Coronary artery (tissue), 2 donors: ENCODE measurements around the gene TRIM54.
A peak's percentile ranks its signal among the peaks of the same experiment; 100 is the strongest.

ENCODE experiments used
- DNase-seq: peaks from one replicate; pipeline ENCODE4 v3.0.0-alpha.2; 2017; ENCODE audit warnings: low spot score
- H3K27ac ChIP-seq, 2 donors: fragments of 200-600 bp; sonication (generic); one replicate each; pipeline ENCODE4 v1.5.1; 2016 to 2019
- H3K4me3 ChIP-seq: fragments of 200-600 bp; sonication (generic); 2 replicates; pipeline ENCODE4 v1.5.1; 2016; ENCODE audit warnings: mild to moderate bottlenecking, moderate library complexity
- TF ChIP-seq, protein P1 (sequence below): fragments of 200-600 bp; sonication (generic); IDR thresholded peaks from one replicate; pipeline ENCODE4 v1.5.1; 2019; ENCODE audit warnings: antibody characterized with exemption

The TRIM54 gene

DNA sequence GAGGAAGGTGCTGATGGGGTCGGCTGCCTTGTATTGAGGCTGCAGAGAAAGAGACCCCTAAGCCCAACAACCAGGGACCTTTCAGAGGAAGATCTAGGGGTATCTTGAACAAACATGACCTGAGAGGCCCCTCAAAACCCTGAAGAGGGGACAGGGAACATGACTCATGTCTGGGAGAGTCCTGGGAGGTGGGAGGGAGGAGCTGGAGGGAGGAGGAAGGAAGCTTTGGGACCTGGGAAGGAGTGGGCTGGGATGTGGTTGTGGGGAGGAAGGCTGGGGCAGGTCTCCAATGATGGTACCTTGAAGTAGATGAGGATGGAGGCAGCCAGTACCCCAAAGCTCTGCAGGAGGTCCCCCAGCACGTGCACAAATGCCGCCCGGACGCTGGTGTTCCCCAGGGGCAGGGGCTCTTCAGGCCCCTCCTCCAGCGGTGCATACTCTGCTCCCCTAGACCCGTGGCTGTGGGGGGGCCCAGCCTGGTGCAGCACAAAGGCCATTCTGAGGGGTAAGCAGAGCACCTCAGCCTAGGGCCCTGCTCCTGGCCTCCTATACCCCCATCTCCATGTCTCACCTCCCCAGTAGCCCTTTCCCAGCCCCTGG is 25.3 kb upstream of the TRIM54 start:
- TF ChIP-seq, protein P1, sequence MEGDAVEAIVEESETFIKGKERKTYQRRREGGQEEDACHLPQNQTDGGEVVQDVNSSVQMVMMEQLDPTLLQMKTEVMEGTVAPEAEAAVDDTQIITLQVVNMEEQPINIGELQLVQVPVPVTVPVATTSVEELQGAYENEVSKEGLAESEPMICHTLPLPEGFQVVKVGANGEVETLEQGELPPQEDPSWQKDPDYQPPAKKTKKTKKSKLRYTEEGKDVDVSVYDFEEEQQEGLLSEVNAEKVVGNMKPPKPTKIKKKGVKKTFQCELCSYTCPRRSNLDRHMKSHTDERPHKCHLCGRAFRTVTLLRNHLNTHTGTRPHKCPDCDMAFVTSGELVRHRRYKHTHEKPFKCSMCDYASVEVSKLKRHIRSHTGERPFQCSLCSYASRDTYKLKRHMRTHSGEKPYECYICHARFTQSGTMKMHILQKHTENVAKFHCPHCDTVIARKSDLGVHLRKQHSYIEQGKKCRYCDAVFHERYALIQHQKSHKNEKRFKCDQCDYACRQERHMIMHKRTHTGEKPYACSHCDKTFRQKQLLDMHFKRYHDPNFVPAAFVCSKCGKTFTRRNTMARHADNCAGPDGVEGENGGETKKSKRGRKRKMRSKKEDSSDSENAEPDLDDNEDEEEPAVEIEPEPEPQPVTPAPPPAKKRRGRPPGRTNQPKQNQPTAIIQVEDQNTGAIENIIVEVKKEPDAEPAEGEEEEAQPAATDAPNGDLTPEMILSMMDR, result no peak
- DNase-seq, result no peak
- Histone ChIP-seq H3K4me3 (no peak overlapping the region), H3K27ac (no peak overlapping the region)

DNA sequence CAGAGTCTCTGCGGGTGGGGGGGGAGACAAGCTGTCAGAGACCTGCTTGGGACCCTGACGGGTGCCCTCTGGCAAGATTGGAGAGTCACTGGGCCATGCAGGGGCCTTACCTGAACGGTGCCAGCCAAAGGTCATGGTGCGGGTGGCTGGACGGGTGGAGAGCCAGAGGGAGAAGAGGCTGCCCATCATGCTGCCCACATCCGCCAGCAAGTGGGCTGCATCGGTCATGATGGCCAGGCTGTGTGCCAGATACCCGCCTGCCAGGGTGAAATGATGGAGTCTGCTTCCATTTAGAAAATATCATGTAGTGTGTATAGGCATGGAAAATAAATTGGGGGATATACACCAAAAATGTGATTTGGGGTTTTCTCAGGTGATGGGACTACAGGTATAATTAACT is 24.2 kb upstream of the TRIM54 start:
- TF ChIP-seq, protein P1, result no peak
- Histone ChIP-seq H3K4me3 (no peak overlapping the region), H3K27ac (no peak overlapping the region)
- DNase-seq, result no peak

DNA sequence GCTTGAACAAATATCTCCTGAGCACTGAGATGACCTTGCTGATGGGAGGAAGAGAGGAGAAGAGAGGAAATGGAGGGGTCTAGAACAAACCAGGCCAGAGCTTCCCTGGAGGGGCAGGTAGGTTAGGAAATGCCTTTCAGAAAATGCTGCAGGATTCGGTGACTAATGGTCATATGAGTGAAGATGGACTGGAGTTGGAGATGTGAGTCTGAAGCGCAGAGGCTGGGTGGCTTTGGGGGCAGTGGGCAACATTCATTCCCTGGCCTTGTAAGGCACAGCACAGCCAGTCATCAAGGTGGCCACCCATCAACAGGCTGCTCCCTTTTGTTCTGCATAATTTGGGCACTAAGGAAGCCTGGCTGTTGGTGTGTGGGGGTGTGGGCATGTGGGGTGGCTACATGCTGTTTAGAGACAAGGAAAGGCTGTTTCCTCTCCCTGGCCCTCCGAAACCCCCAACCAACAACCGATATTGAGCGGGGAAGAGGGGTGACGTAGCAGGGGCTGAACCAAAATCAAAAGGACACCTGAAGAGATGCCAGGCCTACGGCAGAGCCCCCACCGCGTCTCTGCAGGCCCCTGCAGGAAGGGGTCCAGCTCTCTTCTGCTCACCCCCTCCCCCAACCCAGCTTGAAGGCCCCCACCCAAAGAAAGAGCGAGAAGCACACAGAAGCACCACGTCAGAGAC is 20.8 kb upstream of the TRIM54 start:
- TF ChIP-seq, protein P1, result no peak
- peak overlapping the region; percentile 66 for H3K4me3 ChIP-seq
- no peak for DNase-seq
- H3K27ac ChIP-seq, result peak overlapping the region in 1 of 2 donors; percentile 44

DNA sequence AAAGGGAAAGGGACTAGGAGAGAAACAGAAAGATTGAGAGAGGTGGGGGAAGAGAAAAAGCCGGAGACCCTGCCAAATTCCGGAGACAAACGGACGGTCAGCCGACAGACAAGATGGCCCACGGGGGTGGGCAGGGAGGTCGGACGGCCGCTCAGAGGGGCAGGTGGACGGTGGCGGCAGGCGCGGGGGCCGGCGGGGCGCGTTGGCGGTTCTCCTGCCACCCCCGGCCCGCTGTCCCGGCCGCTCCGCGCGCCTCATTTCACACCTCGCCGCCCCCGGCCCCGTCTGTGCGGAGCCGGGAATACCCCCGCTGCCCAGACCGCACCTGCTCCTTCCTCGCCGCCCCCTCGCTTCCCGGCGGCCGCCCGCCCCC is 20.3 kb upstream of the TRIM54 start:
- DNase-seq, result no peak
- TF ChIP-seq, protein P1, result no peak
- Histone ChIP-seq H3K27ac (peak overlapping the region in 1 of 2 donors; percentile 44), H3K4me3 (peak overlapping the region; percentile 66)

DNA sequence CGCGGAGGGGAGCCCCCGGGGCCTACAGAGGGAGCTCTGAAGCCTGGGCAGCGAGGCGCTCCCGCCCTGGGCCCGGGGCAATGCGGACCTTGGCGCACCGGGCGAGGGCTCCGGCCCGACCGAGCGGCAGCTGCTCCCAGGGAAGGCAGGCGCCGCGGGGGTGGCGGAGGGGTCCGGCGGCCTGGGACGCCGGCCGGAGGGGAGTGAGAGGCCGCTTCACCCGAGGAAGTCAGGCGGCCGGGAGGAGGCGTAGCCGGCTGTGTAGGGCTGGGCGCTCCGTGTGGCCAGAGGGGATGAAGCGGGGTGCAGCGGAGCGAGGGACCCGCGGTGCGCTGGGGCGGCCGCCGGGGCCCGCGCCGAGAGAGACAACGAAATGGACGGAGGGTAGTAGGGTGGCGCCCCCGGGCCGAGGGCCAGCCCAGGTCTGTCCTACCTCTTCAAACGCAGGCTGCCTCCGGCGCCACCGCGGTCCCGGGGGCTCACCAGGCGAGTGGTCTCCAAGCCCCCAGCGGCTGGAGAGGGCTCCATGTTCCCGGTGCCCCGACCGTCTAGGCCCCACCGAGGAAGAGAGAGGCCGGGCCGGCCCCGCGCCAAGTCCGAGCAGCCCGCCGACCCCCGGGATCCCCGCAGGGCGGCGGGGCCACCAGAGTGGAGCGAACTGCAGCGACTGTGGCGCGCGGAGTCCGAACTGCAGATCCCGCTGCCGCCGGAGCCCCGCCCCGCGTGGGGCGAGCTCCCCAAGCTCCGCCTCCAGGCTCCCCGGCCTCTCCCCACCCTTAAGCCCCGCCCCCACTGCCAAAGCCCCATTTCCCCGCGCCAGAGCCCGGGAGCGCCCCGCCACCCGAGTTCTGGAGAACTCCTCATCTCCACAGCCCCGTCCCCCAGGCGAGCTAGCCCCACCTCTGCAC is 19.6 kb upstream of the TRIM54 start, which contains the start of gene SLC30A3:
TSS of gene SLC30A3 (minus strand) at position 669 of the 908 bp plus-strand sequence. CDS start at position 528, 141 bp downstream.
- DNase-seq, result no peak
- Histone ChIP-seq H3K4me3 (peak within 1 kb of the TSS; percentile 66), H3K27ac (peak within 1 kb of the TSS in 1 of 2 donors; percentile 44)
- TF ChIP-seq, protein P1, result no peak

DNA sequence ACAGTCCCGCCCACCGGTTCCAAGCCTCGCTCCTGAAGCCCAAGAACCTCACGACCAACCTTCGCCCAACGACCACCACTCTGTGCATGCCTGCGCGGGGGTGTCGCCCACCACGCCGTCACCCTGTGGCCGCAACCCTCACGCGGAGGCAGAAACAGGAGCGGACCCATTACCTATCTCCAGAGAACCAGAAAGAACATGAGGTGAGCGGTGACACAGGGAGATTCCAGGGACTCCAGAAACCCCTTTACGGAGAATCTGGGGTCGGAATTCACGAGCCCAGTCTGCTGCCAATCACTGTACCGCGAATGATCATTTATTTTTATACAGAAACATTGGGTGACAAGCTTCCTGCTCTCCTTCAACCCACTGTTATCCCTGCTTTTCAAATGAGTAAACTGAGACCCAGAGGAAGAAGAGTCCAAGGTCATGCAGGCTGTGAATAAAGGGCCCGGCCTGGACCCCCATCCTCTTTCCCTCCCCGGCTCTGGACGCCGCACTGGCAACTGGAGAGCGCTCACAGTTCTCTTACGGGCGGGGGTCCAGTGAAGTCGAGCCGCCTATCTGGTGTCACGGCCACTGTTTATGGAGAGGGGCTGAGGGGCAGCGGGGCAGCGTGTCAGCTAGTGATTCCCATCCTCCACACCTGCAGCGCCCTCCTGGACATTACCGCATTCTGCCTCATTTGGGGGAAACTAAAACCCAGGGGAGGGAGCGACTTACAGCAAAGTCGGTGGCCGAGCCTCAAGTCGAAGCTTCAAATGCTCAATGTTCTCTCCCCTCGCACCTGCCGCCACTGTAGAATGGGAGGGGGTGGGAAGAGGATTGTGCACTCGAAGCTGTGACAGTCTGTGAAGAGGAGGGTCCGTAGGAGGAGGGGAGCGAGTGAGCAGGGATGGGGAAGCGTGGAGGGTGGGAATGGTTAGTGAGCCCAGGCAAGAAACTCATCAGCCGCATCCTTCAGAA is 18.7 kb upstream of the TRIM54 start:
- Histone ChIP-seq H3K27ac (no peak overlapping the region), H3K4me3 (peak overlapping the region; percentile 66)
- TF ChIP-seq, protein P1, result no peak
- no peak for DNase-seq
